NB4 (cell line): ENCODE results near the gene IFNGR1.

Experiments
- DNase-seq: peaks from one replicate; pipeline ENCODE4 v3.0.0; 2010; ENCODE audit warnings: low read depth
- H3K4me3 ChIP-seq: one replicate; pipeline ENCODE4 v1.5.1; 2011; ENCODE audit warnings: mild to moderate bottlenecking, low read depth, low read length, moderate library complexity
- MYC ChIP-seq: IDR thresholded peaks from 2 replicates; pipeline ENCODE4 v1.6.1; 2011; ENCODE audit warnings: low read depth, low read length
- POLR2A ChIP-seq: IDR thresholded peaks from 2 replicates; pipeline ENCODE4 v1.6.1; 2011; ENCODE audit warnings: mild to moderate bottlenecking; ENCODE audit not compliant: insufficient read length; ENCODE audit errors: extremely low read depth
- TF ChIP-seq, protein P1 (sequence below): IDR thresholded peaks from 2 replicates; pipeline ENCODE4 v1.6.1; 2011; ENCODE audit warnings: low read depth, low read length
- TF ChIP-seq, protein P2 (sequence below): IDR thresholded peaks from one replicate; pipeline ENCODE4 v1.5.1; 2012; ENCODE audit warnings: low read depth, low read length

Gene IFNGR1

DNA sequence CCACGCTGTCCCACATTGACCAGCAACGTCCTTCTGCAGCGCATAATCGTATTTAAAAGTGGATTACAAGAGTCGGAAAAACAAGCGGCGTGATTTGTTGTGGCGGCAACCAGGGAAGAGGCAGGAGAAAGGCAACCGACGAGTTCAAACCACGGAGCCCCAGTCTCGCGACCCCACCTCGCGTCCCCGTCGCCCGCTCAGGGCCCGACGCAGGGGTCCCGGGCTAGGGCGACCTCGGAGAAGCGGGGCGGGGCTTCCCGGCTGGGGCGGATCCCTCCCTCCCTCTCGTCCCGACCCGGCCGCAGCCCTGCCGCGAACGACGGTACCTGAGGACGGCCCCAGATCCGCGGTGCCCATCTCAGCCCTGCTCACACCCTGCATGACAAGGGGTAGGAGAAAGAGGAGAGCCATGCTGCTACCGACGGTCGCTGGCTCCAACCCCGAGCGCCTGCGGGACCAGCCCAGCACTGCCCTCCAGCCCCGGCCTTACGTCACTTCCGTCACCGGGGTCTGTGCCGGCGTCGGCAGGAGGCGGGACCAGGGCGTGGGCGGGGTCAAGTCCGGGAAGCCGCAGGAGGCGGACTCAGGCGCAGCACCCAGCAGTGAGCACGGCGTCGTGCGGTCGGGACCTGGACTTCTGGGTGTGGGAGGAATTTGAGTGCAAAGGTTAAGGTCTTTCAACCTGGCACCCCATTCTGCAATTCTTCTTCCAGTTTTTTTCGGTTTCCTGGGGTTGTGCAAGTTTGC, at the start of gene IFNGR1:
Gene IFNGR1 (minus strand): TSS at position 469 of the 747 bp plus-strand sequence. CDS start 58 bp downstream, at position 411.
- peak; percentile 98 for DNase-seq
- H3K4me3 ChIP-seq, result peak within 1 kb of the TSS; percentile 95
- TF ChIP-seq, protein P1, sequence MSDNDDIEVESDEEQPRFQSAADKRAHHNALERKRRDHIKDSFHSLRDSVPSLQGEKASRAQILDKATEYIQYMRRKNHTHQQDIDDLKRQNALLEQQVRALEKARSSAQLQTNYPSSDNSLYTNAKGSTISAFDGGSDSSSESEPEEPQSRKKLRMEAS, result peak; percentile 26
- TF ChIP-seq POLR2A (peak; percentile 86), MYC (peak; percentile 46)
- TF ChIP-seq, protein P2, sequence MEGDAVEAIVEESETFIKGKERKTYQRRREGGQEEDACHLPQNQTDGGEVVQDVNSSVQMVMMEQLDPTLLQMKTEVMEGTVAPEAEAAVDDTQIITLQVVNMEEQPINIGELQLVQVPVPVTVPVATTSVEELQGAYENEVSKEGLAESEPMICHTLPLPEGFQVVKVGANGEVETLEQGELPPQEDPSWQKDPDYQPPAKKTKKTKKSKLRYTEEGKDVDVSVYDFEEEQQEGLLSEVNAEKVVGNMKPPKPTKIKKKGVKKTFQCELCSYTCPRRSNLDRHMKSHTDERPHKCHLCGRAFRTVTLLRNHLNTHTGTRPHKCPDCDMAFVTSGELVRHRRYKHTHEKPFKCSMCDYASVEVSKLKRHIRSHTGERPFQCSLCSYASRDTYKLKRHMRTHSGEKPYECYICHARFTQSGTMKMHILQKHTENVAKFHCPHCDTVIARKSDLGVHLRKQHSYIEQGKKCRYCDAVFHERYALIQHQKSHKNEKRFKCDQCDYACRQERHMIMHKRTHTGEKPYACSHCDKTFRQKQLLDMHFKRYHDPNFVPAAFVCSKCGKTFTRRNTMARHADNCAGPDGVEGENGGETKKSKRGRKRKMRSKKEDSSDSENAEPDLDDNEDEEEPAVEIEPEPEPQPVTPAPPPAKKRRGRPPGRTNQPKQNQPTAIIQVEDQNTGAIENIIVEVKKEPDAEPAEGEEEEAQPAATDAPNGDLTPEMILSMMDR, result no peak

DNA sequence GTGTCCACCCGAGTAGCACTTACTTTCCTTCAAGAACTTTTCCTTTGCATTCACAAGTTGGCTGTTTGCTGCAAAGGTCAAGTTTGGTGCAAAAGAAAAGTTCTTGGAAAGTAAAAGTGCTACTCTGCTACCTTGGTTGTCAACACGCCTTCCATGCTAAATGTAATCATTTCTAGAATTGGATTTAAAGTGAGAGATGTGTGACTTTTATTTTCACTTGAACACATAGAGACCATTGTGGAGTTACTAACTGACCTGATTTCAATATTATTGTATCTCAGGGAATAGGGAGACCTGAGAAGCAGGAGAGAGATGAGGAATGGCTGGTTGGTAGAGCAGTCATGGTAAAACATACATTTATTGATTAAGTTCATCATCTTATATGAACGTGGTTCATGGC, 49.7 kb upstream of the IFNGR1 start:
- no peak for DNase-seq
- no peak overlapping the region for H3K4me3 ChIP-seq
- TF ChIP-seq, protein P2, result no peak
- no peak for TF ChIP-seq MYC
- TF ChIP-seq, protein P1, result no peak
- no peak for TF ChIP-seq POLR2A

DNA sequence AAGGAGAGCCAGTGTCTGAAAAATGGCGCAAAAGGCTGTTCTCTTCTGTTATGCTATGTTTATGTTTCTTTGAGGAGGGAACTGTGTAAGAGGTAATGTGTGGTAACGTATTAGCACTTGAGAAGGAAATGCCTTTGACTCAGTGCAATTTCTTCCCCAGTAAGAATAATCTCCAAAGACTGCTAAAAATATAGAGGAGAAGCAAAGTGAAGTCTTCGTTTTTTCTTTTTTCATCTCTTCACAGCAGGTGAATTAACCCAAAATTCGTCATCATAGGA, 47.1 kb upstream of the IFNGR1 start:
- TF ChIP-seq MYC, result no peak
- TF ChIP-seq POLR2A, result no peak
- TF ChIP-seq, protein P1, result no peak
- TF ChIP-seq, protein P2, result no peak
- no peak for DNase-seq
- no peak overlapping the region for H3K4me3 ChIP-seq

DNA sequence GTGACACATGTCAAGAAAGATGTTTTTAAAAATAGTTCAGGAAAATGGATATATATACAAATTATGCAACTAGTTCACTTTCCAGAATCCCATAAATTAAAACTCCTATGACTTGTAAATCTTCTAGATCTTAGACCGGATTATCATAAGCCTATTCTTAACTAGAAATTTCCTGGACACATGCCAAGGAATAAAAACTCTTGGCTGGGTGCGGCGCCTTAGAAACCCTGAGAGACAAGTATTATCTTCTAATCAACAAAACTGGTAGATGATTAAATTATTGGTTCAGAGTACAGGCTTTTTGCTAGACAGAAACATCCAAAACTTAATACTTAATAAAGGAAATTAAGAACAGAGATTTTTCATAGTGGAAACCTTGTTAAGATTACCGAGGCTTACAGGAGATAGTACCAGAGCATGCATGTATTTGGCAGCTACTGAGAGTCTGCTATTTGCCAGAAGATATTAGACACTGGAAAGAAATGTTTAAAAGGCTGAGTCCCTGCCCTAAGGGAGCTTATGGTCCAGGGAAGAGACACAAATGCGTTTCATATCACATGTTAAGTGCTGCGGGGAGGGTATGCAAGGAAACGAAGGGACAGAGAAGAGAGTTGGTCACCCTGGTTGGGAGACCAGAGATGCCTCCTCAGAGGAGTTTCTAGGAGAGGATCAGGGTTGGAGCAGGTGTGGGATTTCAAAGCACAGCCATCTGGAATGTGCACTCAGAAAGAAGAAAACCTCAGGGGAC, 46.5 kb upstream of the IFNGR1 start:
- DNase-seq, result no peak
- TF ChIP-seq, protein P2, result no peak
- TF ChIP-seq POLR2A (no peak), MYC (no peak)
- TF ChIP-seq, protein P1, result no peak
- no peak overlapping the region for H3K4me3 ChIP-seq

DNA sequence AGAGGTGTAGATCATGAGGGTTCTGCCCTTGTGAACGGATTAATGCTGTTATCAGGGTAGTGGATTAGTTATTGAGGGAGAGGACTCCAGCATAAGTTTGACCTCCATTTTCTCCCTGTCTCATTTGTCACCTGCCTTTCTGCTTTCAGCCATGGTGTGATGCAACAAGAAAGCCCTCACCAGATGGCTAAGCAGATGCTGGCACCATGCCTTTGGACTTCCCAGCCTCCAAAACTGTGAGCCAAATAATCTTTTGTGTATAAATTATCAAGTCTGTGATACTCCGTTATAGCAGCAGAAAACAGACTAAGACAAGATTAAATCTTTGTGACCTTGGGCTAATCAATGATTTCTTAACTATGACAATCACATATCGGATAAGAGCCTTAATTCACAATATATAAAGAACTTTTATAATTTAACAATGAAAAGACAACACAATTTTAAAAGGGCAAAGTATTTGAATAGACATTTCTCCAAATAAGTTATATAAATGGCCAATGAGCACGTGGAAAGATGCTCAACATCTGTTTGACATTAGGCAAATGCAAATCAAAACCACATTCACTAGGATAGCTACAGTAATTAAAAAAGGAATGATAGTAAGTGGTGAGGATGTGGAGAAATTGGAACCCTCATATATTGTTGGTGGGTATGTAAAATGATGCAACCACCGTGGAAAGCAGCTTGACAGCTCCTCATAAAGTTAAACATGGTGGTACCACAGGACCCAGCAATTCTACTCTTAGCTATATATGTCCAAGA, 45.3 kb upstream of the IFNGR1 start:
- no peak overlapping the region for H3K4me3 ChIP-seq
- no peak for DNase-seq
- TF ChIP-seq, protein P1, result no peak
- TF ChIP-seq POLR2A, result no peak
- TF ChIP-seq, protein P2, result no peak
